HG03521 (cell line): ENCODE data around the gene USP11.
A peak's percentile ranks its signal among the peaks of the same experiment; 100 is the strongest.

ENCODE experiments used
- ATAC-seq: cut with Tn5 transposase; IDR thresholded peaks from one replicate; pipeline ENCODE4 v1.9.1; 2021; ENCODE audit warnings: mild to moderate bottlenecking, moderate library complexity; ENCODE audit not compliant: unreplicated experiment

The USP11 gene

GRCh38 chrX:47224266-47224895, 8.4 kb upstream of the USP11 start:
- no peak for ATAC-seq

- ATAC-seq = no peak
These were observed 7.9 kb upstream of the USP11 start for GRCh38 chrX:47224896-47225290.

DNA sequence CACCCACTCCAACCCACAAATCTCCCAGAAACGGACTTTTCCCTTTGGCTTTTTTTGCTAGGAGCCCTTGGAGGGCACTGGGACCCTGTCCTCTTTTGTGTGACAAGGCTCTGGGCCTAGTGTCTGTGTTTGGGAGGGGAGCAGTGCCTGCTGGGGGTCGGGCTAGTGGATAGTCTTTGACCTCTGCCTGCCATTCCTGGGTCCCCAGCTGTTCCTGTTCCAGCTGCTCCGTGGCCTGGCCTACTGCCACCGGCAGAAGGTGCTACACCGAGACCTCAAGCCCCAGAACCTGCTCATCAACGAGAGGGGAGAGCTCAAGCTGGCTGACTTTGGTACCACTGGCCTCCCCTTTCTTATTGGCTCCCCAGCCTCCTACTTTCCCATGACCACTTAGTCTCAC, 6.7 kb upstream of the USP11 start:
- ATAC-seq = no peak

GRCh38 chrX:47226531-47227333, 6.1 kb upstream of the USP11 start:
- ATAC-seq = no peak

- no peak for ATAC-seq
These were observed 5.5 kb upstream of the USP11 start for GRCh38 chrX:47227334-47227583.

- ATAC-seq = no peak
These were observed 4.1 kb upstream of the USP11 start for GRCh38 chrX:47228550-47229270.

DNA sequence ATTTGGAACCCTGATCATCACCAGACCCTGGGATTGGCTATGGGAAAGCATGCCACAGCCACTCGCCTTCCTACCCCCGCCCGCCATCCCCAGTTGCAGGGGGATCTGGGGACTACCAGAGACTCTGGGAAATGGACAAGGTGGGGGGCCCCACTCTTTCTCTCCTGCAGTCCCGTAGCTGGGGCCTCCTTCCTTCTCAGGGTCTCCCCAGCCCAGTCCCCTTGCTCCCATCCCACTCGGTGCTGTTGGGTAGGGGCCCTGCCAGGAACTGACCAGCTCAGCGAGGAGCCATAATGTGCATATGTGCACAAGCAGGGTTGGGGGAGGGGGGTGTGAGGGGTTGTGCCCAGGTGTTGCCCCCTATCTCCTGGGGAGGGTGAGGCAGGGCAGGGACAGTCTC, 3.4 kb upstream of the USP11 start:
- ATAC-seq = no peak

- ATAC-seq = no peak
These were observed 2.5 kb upstream of the USP11 start for GRCh38 chrX:47230136-47230868.

DNA sequence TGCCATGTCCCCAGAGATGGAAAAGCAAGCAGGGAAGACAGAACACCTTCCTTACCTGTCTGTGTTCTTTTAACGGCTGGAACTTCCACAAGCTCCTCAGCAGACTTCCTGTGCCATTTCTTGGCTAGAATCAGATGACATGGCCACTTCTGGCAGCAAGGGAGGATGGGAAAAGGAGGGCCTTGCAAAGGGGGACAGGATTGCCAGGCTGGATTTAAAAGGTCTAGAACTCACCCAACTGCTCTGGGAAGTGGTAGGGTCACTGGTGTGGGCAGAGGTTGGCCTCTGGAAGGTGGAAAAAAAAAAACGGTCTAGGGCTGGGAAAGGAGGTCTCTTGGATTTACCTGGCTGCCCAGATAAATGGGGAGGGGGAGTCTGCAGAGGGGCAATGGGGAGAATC, 1.6 kb upstream of the USP11 start:
- ATAC-seq = no peak

DNA sequence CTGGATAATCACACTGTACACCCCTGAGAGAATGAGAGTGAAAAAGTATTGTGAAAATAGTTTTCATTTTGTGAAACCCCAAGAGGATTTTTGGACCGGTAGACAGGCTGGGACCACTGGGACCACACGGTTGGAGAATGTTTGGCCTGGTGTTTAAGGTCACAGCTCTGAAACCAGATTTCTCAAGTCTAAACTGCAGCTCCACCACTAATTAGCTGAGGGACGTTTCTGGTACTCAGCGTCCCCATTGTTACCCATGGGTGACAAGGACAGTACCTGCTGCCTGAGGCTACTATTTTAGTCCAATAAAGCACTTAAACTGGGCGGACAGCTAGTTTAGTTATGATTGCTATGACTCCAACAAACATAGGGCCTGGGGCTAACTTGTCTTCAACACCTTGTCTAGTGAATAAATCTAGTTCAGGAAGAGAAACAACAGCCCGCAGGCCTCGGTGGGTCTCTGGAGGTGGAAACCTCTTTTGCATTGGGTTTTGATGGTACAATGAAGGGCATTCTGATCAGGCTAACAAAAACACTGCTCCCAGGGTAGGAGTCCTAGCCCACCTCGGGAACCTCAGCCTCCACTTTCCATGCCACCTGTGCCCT, 509 bp upstream of the USP11 start:
- ATAC-seq = no peak

DNA sequence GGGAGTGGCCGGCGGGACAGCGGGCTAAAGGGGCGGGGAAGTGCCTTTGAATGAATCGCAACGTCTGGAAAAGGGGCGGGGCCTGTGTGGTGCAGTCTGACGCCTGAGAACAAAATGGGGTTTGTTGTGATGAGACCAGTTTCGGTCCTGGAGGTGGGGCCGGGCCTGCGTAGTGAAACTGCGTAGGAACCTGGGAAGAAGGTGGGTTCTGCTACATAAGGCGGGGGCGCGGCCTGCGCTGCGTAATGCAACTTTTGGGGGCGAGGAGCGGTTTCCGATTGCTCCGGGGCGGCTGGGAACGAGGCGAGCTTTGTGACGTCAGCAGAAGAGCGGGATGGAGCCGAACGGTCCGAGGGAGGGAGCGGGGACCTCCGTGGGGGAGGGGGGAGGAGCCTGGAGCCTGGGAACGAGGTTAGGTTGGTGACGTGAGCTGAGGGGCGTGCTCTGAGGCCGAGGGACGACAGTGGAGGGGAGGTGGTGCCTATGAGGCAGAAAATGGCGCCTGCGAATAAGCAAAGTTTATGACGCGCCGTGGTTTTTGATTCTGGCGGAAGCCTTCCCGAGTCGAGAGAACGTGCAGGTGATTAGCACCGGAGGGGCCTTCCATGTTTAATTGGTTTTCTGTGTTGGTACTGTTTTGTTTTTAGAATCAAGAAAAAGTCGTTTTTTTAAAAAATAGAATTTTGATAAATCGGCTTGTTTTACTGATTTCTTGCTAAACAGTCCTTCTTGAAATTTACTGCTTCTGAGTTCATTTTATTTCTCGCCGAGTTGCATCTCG, 714 bp downstream of the USP11 start:
- peak; percentile 81 for ATAC-seq

DNA sequence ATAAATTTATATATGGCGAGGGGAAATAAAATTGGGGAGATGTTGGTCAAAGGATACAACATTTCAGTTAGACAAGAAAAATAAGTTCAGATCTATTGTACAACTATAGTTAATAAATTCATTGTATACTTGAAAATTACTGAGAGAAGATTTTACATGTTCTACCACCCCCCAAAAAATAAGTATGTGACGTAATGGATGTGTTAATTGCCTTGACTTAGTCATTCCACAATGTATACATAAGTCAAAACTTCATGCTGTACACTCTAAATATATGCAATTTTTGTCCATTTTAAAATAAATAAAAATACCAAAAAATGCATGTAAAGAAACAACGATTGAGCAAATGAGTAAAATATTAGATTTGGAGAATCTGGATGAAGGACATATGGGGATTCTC, 1.8 kb downstream of the USP11 start:
- ATAC-seq = no peak

- ATAC-seq = no peak
These were observed 2.9 kb downstream of the USP11 start for GRCh38 chrX:47235691-47236103.

DNA sequence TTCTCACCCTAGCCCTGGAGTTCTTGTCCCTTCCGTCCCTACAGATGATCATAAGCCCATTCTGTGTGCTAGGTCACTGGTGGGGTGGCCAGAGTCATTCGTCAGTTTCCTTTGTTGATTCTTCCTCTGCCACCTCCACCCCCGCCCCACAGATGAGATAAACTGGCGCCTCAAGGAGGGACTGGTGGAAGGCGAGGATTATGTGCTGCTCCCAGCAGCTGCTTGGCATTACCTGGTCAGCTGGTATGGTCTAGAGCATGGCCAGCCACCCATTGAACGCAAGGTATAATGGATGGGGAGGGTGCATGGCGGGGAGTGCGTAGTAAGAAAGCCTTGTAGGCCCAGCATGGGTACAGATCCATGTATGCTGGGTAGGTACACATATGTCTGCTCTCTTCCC, 6.4 kb downstream of the USP11 start:
- no peak for ATAC-seq

DNA sequence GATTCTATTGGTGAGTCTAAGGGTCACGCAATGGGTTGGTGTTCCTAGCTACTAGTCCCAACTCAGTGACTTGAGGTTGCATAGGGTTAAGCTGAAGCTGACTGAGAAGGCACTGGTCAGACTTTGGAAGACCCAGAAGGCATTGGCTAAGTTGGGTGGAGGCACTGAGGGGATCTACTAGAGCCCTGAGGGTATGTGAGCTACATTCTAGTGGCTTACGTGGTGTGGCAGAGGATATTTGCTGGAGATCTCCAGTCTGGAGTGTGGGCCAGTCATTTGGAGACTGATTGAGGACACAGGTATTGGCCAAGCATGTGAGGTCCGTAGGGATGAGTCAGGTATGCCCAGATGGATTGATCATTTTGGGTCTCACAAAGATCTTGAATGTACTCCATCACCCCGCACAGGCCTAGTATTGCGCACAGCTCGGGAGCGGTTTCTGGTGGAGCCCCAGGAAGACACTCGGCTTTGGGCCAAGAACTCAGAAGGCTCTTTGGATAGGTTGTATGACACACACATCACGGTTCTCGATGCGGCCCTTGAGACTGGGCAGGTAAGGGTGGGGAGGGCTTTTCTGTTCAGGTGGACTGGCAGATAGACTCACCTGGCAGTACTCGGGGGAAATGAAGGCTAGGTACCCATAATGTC, 7.2 kb downstream of the USP11 start:
- no peak for ATAC-seq

DNA sequence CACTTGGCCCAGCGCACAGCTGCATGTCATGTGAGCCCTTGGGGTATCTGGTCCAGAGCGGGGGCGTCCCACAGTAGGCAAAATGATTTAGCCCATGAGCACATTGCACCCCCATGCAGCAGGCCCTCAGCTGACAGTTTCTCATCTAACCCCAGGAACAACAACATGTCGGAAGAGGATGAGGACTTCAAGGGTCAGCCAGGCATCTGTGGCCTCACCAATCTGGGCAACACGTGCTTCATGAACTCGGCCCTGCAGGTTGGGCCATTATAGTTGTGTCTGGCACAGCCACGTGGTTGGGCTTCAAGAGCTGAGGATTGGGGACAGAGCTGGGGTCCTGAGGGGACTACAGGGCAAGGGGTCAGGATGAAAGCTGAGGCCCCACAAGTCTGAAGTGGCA, 7.8 kb downstream of the USP11 start:
- no peak for ATAC-seq

DNA sequence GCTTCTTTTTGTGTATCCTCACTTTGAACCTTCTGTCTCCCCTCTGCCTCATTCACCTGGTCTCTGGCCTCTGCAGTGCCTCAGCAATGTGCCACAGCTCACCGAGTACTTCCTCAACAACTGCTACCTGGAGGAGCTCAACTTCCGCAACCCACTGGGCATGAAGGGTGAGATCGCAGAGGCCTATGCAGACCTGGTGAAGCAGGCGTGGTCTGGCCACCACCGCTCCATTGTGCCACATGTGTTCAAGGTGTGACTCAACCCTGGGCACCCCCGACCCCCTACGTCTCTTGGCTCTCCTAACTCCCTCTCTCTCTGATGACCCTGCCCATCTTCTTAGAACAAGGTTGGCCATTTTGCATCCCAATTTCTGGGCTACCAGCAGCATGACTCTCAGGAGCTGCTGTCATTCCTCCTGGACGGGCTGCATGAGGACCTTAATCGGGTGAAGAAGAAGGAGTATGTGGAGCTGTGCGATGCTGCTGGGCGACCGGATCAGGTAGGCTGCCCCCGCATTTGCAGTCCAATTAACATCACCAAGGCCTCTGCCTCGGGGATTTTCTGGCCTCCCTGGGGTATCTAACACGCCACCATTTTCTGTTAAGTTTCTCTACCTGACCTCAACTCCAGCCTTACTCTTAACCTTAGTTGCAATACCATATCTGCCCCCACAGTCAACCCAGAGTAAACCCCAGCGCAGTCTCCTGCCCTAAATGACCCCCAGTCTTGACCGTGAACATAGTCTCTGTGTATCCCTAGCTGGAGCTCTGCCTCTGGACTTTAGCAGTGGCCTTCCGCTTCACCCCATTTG, 8.6 kb downstream of the USP11 start:
- ATAC-seq = no peak

GRCh38 chrX:47242321-47242720, 9.5 kb downstream of the USP11 start:
- no peak for ATAC-seq

DNA sequence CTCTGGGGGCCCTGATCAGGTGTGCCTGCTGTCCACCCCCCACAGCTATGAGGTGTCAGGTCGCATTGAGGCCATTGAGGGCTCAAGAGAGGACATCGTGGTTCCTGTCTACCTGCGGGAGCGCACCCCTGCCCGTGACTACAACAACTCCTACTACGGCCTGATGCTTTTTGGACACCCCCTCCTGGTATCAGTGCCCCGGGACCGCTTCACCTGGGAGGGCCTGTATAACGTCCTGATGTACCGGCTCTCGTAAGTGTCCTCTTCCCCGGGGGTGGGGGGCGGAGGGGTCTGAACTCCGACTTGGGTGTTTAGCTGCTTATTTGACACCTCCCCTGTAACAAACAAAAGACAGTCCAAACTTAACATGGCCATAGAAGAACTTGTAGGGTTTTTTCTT, 10.5 kb downstream of the USP11 start:
- ATAC-seq = no peak
